ENCODE results near the gene PRR23E.

- TF ChIP-seq, protein P1, sequence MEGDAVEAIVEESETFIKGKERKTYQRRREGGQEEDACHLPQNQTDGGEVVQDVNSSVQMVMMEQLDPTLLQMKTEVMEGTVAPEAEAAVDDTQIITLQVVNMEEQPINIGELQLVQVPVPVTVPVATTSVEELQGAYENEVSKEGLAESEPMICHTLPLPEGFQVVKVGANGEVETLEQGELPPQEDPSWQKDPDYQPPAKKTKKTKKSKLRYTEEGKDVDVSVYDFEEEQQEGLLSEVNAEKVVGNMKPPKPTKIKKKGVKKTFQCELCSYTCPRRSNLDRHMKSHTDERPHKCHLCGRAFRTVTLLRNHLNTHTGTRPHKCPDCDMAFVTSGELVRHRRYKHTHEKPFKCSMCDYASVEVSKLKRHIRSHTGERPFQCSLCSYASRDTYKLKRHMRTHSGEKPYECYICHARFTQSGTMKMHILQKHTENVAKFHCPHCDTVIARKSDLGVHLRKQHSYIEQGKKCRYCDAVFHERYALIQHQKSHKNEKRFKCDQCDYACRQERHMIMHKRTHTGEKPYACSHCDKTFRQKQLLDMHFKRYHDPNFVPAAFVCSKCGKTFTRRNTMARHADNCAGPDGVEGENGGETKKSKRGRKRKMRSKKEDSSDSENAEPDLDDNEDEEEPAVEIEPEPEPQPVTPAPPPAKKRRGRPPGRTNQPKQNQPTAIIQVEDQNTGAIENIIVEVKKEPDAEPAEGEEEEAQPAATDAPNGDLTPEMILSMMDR (conservative IDR thresholded peaks at IDR 0.05), result no peak
- TF ChIP-seq EZH2 (IDR thresholded peaks at IDR 0.05; ENCODE audit: low read depth), result no peak
Observed at GRCh38 chr3:127208483-127209100, 15.7 kb downstream of the PRR23E start.
